OCI-LY1 (cell line): Measurements from ENCODE around the gene SUN2.

Source experiments
- CTCF ChIP-seq: fragments of 200-600 bp; sonication (generic), shearing (Covaris generic); IDR thresholded peaks from 2 replicates; pipeline ENCODE4 v1.5.1; 2017; ENCODE audit warnings: mild to moderate bottlenecking, antibody characterized with exemption, low read length, moderate library complexity, mixed read lengths
- EZH2 ChIP-seq: fragments of 200-600 bp; sonication (generic), shearing (Covaris generic); IDR thresholded peaks from 2 replicates; pipeline ENCODE4 v1.8.0; 2017; ENCODE audit warnings: borderline replicate concordance, mixed run types, mild to moderate bottlenecking, antibody characterized with exemption, low read length, moderate library complexity, mixed read lengths

GRCh38 chr22:38750104-38750503 lies 5.7 kb downstream of the SUN2 start:
- TF ChIP-seq CTCF (no peak), EZH2 (no peak)
